ENCODE results near the gene DCUN1D2. TPM values are rescaled to one million over a fixed set of nuclear protein-coding genes. Genes with fewer than 3 reads are reported as not detected.
A peak's percentile ranks its signal among the peaks of the same experiment; 100 is the strongest.

The DCUN1D2 gene
- total RNA-seq (10 to 100 TPM; 13.9 to 43.0 (median 31.5) TPM), polyA plus RNA-seq (1 to 10 TPM; 7.3 to 8.1 (median 7.5) TPM)
- long read RNA-seq, donor 1, partial matches to known transcripts = 19 of 20 reads
- long read RNA-seq, donor 1, other reads (novel, unspliced or antisense) = 0 of 20 reads
- long read RNA-seq, donor 2, partial matches to known transcripts = 0 of 1 reads
- long read RNA-seq, donor 2, other reads (novel, unspliced or antisense) = 0 of 1 reads
- long read RNA-seq, donor 3, partial matches to known transcripts = 0 of 1 reads
- long read RNA-seq, donor 3, other reads (novel, unspliced or antisense) = 0 of 1 reads
- long read RNA-seq, donor 4 = 0 reads
- long read RNA-seq, donor 5 = 0 reads
- long read RNA-seq, donor 6, partial matches to known transcripts = 0 of 2 reads
- long read RNA-seq, donor 6, other reads (novel, unspliced or antisense) = 0 of 2 reads
- long read RNA-seq, donor 7, partial matches to known transcripts = 0 of 2 reads
- long read RNA-seq, donor 7, other reads (novel, unspliced or antisense) = 0 of 2 reads
- long read RNA-seq, donor 8, partial matches to known transcripts = 0 of 2 reads
- long read RNA-seq, donor 8, other reads (novel, unspliced or antisense) = 0 of 2 reads
- long read RNA-seq, donor 9, partial matches to known transcripts = 121 of 147 reads
- long read RNA-seq, donor 9, other reads (novel, unspliced or antisense) = 21 of 147 reads
- long read RNA-seq, donor 10, partial matches to known transcripts = 30 of 32 reads
- long read RNA-seq, donor 10, other reads (novel, unspliced or antisense) = 0 of 32 reads

- 0 to 2% (median 0%) methylated on average over 34 to 115 of the region's 115 CpGs for WGBS, 5 donors
- H3K4me1 ChIP-seq = peaks cover 52 to 72% (median 63%) of the 10 kb centered on the region in 4 donors
Observed at GRCh38 chr13:113490496-113491417, at the start of gene DCUN1D2. Gene DCUN1D2, minus strand, starts transcription at chr13:113490711. Its CDS starts 42 bp downstream, at chr13:113490669.

GRCh38 chr13:113539822-113540221 is 49.3 kb upstream of the DCUN1D2 start:
- H3K27ac ChIP-seq = no peak overlapping the region
- TF ChIP-seq POLR2AphosphoS5 (IDR thresholded peaks at IDR 0.05) (no peak), EP300 (IDR thresholded peaks at IDR 0.05) (no peak), CTCF (IDR thresholded peaks at IDR 0.05) (no peak), POLR2A (IDR thresholded peaks at IDR 0.05) (no peak)
- 93 to 96% (median 95%) methylated on average over 15 of the region's 15 CpGs for WGBS, 5 donors
- peaks cover 28 to 83% (median 78%) of the 10 kb centered on the region in 4 donors for H3K36me3 ChIP-seq
- DNase-seq = no peak
- intact Hi-C loops (cut with DNase I; ENCODE audit: low total_unique reads) = no loop called here
- peaks cover 0 to 8% (median 0%) of the 10 kb centered on the region in 4 donors for H3K9me3 ChIP-seq
- H3K4me1 ChIP-seq = peaks cover 0 to 11% (median 2%) of the 10 kb centered on the region in 4 donors
- no peaks in the 10 kb centered on the region for H3K27me3 ChIP-seq
- no peak overlapping the region for H3K4me3 ChIP-seq

More at GRCh38 chr13:113490496-113491417, at the start of gene DCUN1D2:
- no peaks in the 10 kb centered on the region for H3K27me3 ChIP-seq
- H3K4me3 ChIP-seq = peak within 1 kb of the TSS; percentile 87 to 97 (median 90)
- peak within 1 kb of the TSS; percentile 90 to 96 (median 94) for H3K27ac ChIP-seq
- H3K36me3 ChIP-seq = peaks cover 0 to 9% (median 7%) of the 10 kb centered on the region in 4 donors
- TF ChIP-seq CTCF (IDR thresholded peaks at IDR 0.05) (no peak), POLR2AphosphoS5 (IDR thresholded peaks at IDR 0.05) (peak; percentile 63 to 86 (median 85)), POLR2A (IDR thresholded peaks at IDR 0.05) (peak in 1 of 4 donors; percentile 23)
- no peaks in the 10 kb centered on the region for H3K9me3 ChIP-seq
- DNase-seq = peak; percentile 95 to 98
- intact Hi-C loops (cut with DNase I; ENCODE audit: low total_unique reads) = no loop called here

GRCh38 chr13:113539176-113539575 is 48.7 kb upstream of the DCUN1D2 start:
- peaks cover 0 to 8% (median 0%) of the 10 kb centered on the region in 4 donors for H3K9me3 ChIP-seq
- intact Hi-C loops (cut with DNase I; ENCODE audit: low total_unique reads) = no loop called here
- no peak overlapping the region for H3K27ac ChIP-seq
- 89 to 97% (median 94%) methylated on average over 18 of the region's 18 CpGs for WGBS, 5 donors
- no peak overlapping the region for H3K4me3 ChIP-seq
- TF ChIP-seq POLR2A (IDR thresholded peaks at IDR 0.05) = no peak
- TF ChIP-seq EP300 (IDR thresholded peaks at IDR 0.05) = no peak
- no peak for TF ChIP-seq POLR2AphosphoS5 (IDR thresholded peaks at IDR 0.05)
- no peak for TF ChIP-seq CTCF (IDR thresholded peaks at IDR 0.05)
- DNase-seq = no peak
- peaks cover 28 to 83% (median 79%) of the 10 kb centered on the region in 4 donors for H3K36me3 ChIP-seq
- peaks cover 0 to 8% (median 0%) of the 10 kb centered on the region in 4 donors for H3K4me1 ChIP-seq
- H3K27me3 ChIP-seq = no peaks in the 10 kb centered on the region
